HG03378 (cell line): ENCODE data around the gene KLF13.
A peak's percentile ranks its signal among the peaks of the same experiment; 100 is the strongest.

ENCODE experiments used
- ATAC-seq: cut with Tn5 transposase; IDR thresholded peaks from one replicate; pipeline ENCODE4 v1.9.1; 2021; ENCODE audit warnings: mild to moderate bottlenecking, moderate library complexity; ENCODE audit not compliant: unreplicated experiment

KLF13 gene

DNA sequence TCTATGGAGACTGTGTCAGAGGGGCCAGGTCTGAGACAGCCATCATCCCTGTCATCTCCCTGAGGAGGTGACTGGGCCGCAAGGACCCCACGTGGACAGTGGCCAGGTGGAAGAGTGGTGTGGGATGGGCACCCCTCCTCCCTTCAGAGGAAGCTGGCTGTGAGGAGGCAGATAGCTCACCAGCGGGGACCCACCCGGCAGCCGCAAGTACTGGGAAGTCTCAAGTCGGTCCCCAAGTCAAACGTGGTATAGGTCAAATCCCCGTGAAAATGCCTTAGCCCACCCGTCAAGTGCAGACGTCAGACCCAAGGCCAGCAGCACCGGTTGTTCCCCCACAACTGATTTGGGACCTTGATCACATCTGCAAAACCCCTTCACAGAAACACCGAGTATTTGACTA, 12.3 kb upstream of the KLF13 start:
- ATAC-seq: no peak

DNA sequence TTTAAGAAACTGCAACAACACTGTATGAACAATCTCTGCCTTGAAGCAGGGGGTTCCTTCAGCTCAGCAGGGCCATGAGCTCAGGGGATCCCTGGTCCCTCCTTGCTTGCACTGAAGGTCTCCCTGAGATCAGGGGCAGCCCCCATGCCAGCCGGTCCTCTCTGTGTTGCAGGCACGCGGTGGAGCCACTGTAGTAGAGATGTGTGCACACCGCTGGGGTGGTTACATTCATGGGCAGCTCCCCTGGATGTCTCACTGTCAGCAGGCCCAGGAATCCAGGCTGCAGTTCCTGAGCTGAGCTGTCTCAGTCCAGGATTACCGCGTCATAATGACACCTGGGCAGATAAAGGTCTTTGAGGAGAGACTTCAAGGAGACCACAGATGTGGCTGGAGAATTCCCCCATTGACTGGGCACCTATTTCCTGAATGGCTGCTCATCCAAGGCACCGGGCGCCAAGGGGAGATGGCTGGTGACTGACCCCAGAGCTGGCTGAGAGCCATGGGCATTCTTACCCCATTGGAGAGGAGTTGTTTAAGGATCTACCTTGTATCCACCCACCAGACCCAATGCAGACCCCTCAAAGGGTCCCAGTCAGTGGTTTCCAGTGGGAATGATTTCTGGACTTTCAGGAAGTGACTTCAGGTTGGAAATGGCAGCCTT, 10.4 kb upstream of the KLF13 start:
- no peak for ATAC-seq

DNA sequence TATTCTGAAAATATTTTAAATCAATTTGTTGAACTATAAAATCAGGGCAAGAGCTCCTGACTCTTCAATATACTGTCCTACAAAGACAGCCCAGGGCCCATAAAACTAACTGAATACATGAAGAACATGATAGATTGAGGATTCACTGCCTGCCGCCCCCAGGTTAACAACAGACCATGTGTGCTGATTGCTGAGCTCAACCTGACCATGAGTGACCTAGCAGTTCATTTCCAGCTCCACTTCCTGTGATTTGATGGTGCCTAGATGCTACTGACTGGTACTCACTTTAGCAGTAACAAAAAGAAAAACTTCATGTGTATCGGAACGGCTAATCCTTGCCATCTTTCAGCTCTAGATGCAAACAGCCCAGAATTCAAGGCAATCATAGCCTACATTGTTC, 9.6 kb upstream of the KLF13 start:
- no peak for ATAC-seq

DNA sequence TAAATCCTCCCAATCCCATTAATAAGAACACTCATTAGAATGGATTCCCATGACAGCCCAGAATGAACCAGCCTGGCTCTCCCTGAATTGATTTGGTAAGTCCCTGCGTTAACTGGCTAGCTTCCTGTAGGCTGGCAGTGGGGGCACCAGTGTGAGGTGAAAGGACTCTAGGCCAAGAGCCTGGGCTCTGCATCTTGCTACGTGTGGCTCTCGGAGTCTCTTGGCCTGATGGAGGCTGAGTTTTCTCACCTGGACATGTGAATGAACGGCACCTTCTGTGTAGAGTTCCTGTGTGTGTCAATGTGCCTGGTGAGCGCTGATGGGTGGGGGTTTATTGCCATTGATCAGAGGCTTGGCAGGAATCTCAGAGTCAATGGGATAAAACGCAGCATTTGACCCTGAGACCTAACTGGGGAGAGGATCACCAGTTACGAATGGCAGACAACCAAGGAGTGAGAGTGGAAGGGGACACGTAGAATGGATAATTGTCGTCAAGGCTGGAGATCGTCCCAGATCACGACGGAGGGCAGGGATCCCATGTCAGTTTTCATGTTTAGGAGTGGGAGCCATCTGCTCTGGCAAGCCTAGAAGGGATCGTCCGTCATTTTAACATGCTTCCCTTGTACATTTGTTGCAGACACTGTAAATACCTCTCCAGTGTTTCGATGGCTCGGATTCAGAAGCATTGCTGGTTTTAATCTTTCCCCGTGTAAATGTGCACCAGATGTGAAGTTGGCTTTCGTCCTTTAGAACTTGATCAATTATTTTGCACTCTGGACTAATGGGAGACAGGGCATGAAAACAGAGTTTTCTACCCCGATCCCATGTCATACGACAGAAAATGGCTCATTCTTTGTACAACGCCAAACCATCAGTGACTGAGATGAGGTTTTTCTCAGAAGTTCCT, 9.0 kb upstream of the KLF13 start:
- ATAC-seq: no peak

DNA sequence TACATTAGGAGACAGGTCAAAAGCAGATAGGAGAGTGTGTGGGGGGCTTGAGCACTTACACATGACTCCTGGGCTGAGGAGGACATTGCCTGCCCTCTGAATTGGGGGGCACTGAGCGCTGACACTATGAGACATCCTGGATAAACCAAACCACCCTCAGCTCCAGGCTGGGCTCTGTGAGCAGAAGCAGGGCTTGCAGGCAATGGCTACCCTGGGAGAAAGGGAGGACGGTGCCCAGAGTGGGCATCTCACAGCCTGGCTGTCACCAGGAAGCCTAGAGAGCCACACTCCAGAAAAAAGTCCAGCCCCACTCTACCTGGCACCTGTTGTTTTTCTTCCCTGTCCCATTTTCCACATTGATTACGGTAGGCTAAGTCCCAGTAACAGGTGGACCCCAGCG, 8.2 kb upstream of the KLF13 start:
- ATAC-seq: no peak

DNA sequence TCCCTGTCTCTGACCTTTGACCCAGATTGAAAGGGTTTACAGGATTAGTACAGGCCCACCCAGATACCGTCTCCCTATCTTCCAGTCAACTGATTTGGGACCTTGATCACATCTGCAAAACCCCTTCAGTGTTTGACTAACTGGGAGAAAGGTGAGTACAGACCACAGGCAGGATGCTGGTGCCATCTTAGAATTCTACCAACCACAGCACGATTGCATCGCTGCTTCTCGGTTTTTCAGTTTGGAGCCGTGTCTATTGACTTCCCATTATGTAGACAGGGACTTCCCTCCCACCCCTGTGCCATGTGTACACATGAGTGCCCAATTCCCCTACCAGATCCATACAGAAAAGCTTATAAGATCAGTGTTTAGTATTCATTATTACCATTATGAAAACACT, 6.6 kb upstream of the KLF13 start:
- ATAC-seq: no peak

DNA sequence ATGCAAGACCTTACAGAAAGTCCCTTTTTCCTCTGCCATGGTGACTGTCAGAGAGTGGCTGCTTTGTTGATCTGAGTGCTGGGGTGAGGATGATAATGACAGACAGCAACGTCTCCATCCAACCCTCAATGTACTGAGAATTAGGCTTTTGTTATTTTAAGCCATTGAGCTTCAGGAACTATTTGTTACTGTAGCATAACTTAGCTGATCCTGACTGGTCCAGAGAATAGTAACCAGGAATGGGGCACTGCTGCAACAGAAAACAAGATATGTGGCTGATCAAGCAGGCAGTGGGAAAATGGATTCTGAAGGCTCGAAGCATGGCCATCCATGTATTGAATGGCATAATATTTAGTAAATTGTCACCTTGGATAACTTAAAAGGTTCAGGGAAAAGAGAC, 5.2 kb upstream of the KLF13 start:
- no peak for ATAC-seq

DNA sequence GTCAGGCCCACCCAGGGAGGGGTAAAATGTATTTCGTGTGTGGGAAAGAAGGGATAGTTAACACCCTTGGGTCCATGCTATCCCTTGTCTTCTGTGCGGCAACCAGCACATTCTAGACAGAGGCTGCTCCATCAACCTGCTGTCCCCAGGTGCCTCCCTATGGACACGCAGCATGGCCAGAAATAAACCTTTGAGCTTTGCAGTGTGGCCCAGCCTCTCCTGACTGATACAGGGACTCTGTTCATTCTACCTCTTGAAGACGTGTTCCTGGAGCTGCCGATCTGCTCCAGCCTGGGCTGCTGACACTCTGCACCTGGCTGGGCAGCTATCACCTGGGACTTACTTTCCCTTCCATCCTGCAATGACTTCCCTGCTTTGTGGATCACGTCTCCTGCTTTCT, 4.1 kb upstream of the KLF13 start:
- ATAC-seq: no peak

DNA sequence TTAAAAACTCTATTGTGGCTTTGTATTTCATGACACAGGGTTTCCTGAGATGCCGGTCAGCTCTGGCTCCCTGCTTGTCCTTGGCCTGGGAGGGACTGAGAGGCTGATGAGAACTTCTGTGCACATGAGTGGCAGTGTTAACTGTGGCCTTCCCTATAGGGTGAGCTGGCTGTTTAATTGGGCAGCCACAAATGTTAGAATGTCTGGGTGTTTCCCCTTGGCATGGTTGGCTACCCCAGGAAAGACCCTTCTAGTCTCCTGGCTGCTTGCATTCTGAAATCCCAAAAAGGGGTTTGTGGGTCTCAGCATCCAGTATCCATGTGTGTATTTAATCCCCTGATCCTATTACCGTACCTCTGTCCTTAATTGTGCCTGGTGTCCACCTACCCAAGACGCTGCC, 3.0 kb upstream of the KLF13 start:
- no peak for ATAC-seq

DNA sequence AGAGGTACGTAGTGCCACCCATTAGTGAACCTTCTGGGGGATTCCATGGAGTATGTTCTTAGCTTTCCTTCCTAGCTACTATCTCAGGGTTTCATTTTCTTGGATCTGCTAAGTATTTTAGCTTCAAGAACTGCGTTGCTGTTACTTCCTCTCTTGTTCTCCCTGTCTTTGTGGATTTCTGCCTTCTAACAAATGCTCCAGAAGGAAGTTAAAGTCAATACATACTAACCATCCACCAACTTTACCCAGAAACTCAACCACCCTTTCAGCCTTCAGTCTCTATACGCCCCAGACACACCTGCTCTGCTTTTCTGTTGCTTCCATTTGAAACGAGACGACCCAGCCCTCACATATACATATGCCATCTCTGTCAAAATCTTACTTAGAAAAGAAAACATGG, 2.4 kb upstream of the KLF13 start:
- ATAC-seq: no peak

DNA sequence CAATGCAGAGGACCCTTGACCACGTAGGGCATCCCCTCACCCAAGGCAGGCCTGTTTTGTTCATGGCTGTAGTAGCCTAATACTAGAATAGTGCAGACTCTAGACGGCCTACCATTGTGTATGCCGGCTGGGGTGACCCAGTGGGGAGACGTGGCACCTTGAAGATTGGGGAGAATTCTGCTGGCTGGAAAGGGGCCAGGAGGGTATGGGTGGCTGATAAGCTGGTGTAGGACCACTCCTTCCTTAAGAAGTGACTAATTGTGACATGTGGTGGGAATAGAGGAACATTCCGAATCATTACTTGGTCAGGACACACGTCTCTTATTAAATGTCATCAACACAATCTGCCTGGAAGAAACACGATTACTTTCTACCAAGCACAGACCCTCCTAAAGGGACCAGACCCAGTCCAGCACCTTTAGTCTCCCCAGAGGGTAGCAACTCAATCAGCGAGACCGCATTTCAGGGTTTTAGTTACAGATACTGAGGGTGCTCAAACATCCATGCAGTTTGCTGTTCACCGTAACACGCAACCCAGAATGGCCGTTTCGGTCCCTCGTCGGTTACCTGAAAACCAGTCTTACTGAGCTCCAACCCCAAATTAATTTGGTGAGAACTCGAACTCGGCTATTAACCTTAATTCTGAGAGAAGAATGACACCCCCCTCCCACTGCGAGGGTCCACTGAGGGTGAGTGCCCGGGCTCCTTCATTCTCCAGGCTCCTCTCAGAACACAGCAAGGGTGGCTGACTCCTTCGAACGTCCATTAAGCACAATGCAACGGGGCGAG, 1.6 kb upstream of the KLF13 start:
- no peak for ATAC-seq

DNA sequence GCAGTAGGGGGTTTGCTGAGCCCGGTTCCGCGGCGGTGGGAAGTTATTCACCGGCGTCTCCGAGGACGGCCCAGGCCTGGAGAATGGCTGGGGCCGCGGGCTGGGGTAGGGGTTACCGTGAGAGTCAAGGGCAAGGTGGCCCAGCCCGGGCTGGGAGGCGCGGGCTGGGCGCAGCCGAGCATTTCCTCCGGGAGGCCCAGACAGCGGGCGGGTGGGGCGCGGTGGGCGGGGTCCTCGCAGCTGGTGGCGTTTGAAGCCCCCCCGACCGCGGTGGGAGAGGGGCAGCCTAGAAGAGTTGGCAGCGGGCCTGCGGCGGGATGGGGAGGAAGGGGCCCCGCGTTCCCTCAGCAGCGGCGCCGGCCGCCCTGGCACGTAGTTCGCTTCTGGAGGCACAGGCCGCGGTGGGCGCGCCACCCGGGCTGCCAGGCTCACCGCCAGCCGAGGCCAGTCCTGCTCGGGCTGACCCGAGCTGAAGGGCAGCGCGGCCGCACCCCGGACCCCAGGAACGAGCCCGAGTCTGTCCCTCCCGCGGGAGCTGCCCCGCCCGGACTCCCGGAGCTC, 960 bp upstream of the KLF13 start:
- peak; percentile 8 for ATAC-seq

DNA sequence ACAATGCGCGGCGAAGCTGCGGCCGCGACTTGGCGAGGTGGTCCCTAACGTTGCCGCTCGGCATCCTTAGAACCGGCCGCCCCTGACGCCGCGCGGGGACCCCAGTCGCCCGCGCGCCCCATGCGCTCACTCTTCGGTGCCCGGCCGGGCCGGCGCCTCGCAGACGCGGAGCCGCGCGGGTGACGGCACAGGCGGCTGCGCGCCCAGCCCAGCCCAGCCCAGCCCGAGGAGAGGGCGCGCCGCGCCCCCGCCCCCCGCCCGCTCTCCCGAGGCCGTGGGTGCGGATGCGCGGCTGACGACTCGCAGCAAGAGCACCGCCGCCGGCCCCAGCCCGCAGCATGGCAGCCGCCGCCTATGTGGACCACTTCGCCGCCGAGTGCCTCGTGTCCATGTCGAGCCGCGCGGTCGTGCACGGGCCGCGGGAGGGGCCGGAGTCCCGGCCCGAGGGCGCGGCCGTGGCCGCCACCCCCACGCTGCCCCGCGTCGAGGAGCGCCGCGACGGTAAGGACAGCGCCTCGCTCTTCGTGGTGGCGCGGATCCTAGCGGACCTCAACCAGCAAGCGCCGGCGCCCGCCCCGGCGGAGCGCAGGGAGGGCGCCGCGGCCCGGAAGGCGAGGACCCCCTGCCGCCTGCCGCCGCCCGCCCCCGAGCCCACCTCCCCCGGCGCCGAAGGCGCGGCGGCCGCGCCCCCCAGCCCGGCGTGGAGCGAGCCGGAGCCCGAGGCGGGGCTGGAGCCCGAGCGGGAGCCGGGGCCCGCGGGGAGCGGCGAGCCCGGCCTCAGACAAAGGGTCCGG, 437 bp downstream of the KLF13 start:
- ATAC-seq: peak; percentile 15

DNA sequence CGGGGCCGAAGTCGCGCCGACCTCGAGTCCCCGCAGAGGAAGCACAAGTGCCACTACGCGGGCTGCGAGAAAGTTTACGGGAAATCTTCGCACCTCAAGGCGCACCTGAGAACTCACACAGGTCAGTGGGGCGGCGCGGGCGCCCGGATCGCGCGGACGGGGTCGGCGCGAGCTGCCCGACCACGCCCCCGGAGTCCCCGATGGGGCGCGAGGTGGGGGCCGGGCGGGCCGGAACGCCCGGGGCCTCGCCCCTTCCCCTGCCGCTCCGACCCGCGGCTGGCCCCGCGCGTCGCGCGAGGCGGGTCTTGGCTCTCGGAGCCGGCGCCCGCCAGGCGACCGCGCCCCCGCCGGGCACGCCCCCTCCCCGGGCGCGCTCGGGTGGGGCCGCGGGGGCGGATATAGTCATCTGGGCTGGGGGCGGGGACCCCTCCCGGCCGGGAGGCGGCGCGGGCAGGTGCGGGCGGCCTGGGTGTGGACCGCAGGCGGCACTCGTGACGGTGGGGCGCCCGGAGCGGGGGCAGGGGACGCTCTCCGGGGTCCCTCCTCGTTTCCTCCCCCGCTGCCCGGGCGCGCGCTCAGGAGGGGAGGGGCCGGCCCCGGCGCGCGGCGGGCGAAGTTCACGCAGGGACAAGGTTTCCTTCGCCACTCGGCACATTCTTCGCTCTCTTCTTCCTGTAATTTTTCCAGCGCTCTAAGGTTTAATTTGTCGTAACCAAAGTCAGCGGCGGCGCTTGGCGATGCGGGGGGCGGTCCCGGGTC, 1.2 kb downstream of the KLF13 start:
- ATAC-seq: no peak

DNA sequence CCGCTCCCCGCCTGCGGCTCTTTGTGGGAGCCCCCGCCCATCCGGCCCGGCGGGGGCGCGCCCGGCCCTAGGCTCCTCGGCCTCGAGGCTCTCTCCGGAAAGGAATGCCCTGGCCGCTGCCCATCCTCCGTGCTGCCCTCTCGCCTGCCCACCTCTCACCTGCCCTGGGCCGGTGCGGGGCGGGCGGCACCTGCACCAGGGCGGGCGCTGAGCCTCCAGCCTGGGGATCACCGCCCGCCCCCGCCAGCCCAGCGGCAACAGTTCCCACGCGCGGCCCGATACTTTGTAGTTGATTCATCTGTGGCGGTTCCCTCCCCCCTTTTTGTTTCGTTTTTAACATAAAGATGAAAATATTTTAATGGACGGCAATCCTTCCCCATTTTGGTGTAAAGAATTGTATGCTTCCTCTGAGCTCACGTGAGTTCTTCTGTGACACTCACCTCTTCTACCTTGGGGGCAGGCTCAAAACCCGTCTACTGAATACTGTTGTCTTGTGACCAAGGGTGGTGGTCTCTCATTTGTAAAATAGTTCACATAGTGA, 1.9 kb downstream of the KLF13 start:
- ATAC-seq: no peak

DNA sequence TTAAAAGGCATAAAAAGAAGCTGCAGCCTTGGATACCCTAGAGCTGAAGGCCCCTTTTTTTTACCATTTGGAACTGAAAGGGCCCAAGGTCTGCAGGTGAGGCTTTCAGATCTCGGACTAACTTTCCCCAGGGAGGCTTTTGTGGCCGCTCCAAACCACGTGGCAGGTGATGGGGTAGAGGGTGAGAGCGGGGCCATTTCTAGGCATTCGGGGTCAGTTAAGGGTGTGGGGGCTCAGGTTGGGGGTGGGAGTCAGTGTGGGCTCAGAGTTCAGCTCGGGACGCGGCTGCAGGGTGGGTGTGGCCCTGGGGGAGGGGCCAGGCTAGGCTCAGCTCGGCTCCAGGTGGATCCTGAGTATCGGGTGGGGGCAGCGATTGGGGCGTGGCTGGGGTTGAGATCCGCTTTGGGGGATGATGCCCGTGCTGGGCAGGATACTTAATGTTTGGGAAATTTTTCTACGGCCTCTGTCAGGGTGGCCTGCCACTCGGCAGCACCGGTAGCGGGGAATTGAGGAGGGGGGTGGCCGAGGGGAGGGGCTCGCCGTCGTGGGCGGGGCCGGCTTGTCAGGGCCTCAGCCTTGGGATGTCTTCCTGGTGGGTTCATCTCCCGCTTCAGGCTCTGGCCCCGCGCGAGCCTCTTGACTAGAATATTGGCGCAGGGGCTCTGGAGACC, 2.5 kb downstream of the KLF13 start:
- ATAC-seq: no peak

DNA sequence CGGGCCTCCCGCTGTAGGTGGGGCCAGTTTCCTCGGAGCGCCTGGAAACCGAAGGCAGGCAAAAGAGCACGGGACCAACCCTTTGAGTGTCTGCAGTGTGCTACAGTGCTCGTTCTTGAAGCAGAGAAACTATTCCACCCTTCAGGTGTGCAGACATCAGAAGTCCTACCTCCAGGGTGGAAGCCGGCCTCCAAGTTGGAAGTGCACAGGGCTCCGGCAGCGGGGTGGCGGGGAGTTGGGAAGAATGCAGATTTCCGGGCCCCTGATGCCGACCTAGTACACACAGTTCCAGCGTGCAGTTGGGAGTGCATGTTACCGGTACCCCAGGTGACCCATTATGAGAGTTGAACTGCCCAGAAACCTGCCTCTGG, 3.0 kb downstream of the KLF13 start:
- ATAC-seq: no peak

DNA sequence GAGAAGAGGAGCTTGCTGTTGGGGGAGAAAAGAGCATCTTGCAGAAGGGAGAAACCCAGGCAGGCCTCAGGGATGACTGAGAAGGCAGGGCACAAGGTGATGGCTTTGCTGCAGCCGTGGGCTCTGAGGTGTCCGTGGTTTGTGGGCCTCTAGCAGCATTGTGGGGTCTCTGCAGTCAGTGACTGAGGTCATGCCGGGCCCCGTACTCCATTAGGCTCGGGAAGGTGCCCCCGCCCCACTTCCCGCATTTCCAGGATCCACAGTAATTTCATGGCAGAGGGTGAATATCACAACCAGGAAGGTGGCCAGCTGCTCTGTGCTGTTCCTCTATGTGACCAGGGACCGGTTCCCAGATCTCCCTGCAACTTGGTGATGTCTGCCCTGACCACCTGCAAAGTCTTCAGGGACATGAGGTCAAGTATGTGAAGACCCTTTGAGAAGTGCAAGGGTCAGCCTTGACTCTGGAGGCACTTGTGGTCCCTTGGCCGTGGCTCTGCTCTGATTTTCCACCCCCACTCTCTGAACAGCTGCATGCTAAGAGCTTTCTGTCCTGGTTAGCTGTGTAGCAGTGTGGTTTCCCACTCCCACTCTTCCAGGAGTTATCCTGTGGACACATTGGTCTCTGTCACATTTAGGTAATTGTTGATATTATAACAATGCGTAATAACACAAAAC, 3.6 kb downstream of the KLF13 start:
- no peak for ATAC-seq

DNA sequence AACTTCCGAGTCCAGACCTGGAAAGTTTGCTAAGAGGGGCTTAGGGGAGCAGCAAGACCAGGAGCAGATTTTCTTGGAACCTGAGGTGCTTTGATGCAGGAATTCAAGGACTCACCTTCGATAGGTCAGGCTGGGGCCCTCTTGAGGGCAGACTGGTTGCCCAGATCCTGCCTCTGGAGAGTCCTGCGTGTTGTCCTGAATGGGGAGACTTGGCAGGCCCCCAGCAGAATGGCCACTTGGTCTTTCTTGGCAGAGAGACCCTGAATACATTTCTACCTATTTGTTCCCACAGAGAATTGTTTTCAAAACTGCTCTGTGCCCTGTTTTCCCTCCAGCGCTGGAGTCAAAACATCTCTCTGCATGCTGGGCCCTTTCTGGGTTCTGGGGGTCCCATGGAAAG, 4.2 kb downstream of the KLF13 start:
- no peak for ATAC-seq
